Kidney epithelial cell (primary cell): ENCODE measurements around the gene NCKAP5. TPM values are rescaled to one million over a fixed set of nuclear protein-coding genes. Genes with fewer than 3 reads are reported as not detected.

Source experiments
- DNase-seq: peaks from one replicate; pipeline ENCODE4 v3.0.0-alpha.2; 2010; ENCODE audit warnings: low read depth
- H3K27me3 ChIP-seq: 2 replicates; pipeline ENCODE4 v1.6.0; 2011; ENCODE audit warnings: low read length; ENCODE audit not compliant: control insufficient read depth, insufficient read depth
- H3K36me3 ChIP-seq: 2 replicates; pipeline ENCODE4 v1.5.1; 2011; ENCODE audit warnings: low read length; ENCODE audit not compliant: control insufficient read depth, insufficient read depth
- H3K4me3 ChIP-seq: 2 replicates; pipeline ENCODE4 v1.5.1; 2011; ENCODE audit warnings: low read depth, mild to moderate bottlenecking, control low read depth, low read length
- CTCF ChIP-seq: IDR thresholded peaks from 2 replicates; pipeline ENCODE4 v1.5.1; 2011; ENCODE audit warnings: mild to moderate bottlenecking, moderate library complexity, low read length, control low read depth, inconsistent platforms; ENCODE audit not compliant: insufficient read depth, poor library complexity, severe bottlenecking
- total RNA-seq: library from RNA; depleted of rRNA; stranded (reverse); fragments of >200 nt; gene quantifications from 2 replicates; pipeline ENCODE4 v1.2.3, GENCODE V29; 2015

Gene NCKAP5
- total RNA-seq, 1 donor from 2014 or later, result 0.33 TPM

DNA sequence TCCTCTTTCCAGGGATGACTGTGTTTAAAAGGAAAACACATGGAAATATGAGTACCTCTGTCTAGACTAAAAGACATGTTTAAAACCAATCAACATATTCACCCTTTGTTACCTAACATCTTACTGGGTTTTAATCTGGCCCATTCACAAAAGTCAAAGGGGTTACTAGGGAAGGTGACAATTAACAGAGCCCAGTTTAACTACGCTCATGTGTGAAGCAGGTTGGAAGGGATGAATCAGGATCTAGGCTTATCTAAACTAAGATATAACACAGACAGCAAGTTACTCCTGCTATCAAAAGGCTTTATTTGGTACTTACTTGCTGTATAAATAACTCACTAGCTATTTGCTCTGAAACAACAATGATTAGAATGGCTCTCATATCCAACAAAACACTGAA, 337.0 kb downstream of the NCKAP5 start:
- Histone ChIP-seq H3K27me3 (no peaks in the 10 kb centered on the region), H3K4me3 (no peak overlapping the region), H3K36me3 (no peaks in the 10 kb centered on the region)
- DNase-seq, result no peak
- no peak for TF ChIP-seq CTCF

DNA sequence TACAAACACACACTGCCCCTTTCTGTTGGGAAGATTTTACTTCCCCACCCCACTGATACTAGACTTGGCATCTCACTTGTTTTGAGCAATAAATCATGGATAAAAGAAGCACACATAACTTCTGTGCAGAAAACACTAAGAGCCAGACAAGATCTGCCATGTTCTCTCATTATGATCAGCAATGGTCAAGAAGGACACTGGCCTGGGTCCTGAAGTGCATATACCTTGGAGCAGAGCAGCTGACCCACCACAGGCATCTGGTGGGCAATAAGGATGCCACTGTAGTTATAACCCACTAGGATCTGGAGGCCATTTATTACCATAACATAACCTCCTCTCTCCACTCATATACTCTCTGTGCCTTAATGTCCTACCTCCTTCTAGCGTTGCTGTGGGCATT, 338.3 kb downstream of the NCKAP5 start:
- H3K4me3 ChIP-seq, result no peak overlapping the region
- H3K27me3 ChIP-seq, result no peaks in the 10 kb centered on the region
- no peaks in the 10 kb centered on the region for H3K36me3 ChIP-seq
- DNase-seq, result no peak
- TF ChIP-seq CTCF, result no peak

DNA sequence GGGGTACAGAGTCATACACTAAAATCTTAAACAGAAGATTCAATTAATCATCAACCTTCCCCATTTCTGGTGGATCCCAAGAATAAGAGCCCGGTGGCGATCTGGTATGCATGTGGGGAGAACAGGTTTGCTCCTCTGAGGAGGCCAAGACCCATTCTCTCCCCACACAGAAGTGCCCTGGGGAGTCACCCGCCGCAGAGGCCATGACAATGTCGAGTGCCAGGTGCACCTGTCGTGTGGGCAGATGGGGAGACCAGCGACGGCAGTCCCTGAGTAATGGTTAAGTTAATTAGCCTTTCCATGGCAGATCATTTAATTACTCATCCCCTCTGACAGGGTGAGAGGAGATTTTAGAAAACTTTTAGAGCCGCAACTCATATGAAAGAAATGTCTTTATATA, 345.0 kb downstream of the NCKAP5 start:
- Histone ChIP-seq H3K36me3 (no peaks in the 10 kb centered on the region), H3K4me3 (no peak overlapping the region), H3K27me3 (no peaks in the 10 kb centered on the region)
- DNase-seq, result no peak
- no peak for TF ChIP-seq CTCF

DNA sequence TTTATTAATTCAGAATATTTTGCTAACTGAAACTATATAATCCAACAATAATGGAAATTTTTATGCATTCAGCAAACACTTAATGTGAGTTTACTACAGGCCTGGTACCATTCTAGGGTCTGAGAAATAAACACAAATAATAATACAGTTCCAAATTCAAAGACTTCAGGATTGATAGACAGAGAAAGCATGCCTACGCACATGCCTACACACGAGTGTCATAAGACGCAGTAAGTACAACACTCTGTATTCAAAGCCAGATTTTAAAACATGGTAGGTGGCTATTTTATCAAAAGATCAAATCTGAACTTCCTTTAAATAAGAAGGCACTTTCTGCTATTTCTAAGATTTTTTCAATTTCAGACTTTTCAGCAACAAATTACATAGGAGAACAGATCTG, 346.9 kb downstream of the NCKAP5 start:
- no peak for TF ChIP-seq CTCF
- H3K36me3 ChIP-seq, result no peaks in the 10 kb centered on the region
- no peak for DNase-seq
- H3K27me3 ChIP-seq, result no peaks in the 10 kb centered on the region
- no peak overlapping the region for H3K4me3 ChIP-seq

- no peak for TF ChIP-seq CTCF
- Histone ChIP-seq H3K27me3 (no peaks in the 10 kb centered on the region), H3K36me3 (no peaks in the 10 kb centered on the region), H3K4me3 (no peak overlapping the region)
- no peak for DNase-seq
These were observed 350.1 kb downstream of the NCKAP5 start for GRCh38 chr2:133218204-133218603.

DNA sequence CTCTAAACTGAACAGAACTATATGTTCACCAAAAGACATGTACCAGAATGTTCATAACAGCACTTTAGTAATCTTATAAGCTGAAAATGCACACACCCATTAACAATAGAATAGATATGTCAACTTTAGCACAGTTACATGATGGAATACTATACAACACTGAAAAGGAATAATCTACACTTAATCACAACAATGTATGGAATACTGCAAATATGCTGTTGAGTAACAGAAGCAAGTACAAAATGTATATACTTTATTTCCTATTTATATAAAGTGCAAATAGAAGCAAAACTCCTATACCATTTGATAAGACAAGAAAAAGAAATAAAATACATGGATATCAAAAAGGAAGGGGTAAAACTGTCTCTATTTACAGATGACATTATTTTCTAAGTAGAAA, 352.8 kb downstream of the NCKAP5 start:
- no peak overlapping the region for H3K4me3 ChIP-seq
- no peak for DNase-seq
- no peaks in the 10 kb centered on the region for H3K36me3 ChIP-seq
- no peaks in the 10 kb centered on the region for H3K27me3 ChIP-seq
- no peak for TF ChIP-seq CTCF
